OCI-LY7 (cell line): Measurements from ENCODE around the gene INPP5A. TPM values are rescaled to one million over a fixed set of nuclear protein-coding genes. Genes with fewer than 3 reads are reported as not detected.

ENCODE experiments used
- BruUV-seq: library from RNA; stranded (reverse); fragments of 400-500 nt; replicated peaks from 2 replicates; lab custom pipeline; 2021; lab: Mats Ljungman, UMichigan
- CTCF ChIA-PET: fragments of 300-600 bp; sonication (Branson Sonifier 250); formaldehyde crosslinking; loops from one replicate; lab custom pipeline; 2022; ENCODE audit warnings: antibody characterized with exemption; ENCODE audit not compliant: unreplicated experiment; lab: Charles Lee
- POLR2A ChIA-PET: fragments of 300-600 bp; sonication (Branson Sonifier 250); formaldehyde crosslinking; loops from one replicate; lab custom pipeline; 2022; ENCODE audit warnings: antibody characterized with exemption; lab: Charles Lee
- DNase-seq: peaks from one replicate; pipeline ENCODE4 v3.0.0-alpha.2; 2015; ENCODE audit warnings: low spot score
- H2AFZ ChIP-seq: fragments of 200-600 bp; sonication (generic), shearing (Covaris generic); 2 replicates; pipeline ENCODE4 v1.6.1; 2014; ENCODE audit warnings: mild to moderate bottlenecking, antibody characterized with exemption, low read length, moderate library complexity
- H3K27ac ChIP-seq: fragments of 200-600 bp; sonication (generic); 2 replicates; pipeline ENCODE4 v1.5.1; 2014; ENCODE audit warnings: mixed run types, low read depth, mild to moderate bottlenecking, moderate library complexity, low read length, inconsistent platforms; ENCODE audit not compliant: poor library complexity, severe bottlenecking
- H3K36me3 ChIP-seq: fragments of 200-600 bp; sonication (generic); 2 replicates; pipeline ENCODE4 v1.6.1; 2014; ENCODE audit warnings: mild to moderate bottlenecking, antibody characterized with exemption, low read length, moderate library complexity, mixed read lengths; ENCODE audit not compliant: insufficient read depth
- H3K4me1 ChIP-seq: fragments of 200-600 bp; sonication (generic); 2 replicates; pipeline ENCODE4 v1.5.1; 2014; ENCODE audit warnings: mild to moderate bottlenecking, low read length; ENCODE audit not compliant: insufficient read depth, poor library complexity, severe bottlenecking
- H3K4me2 ChIP-seq: fragments of 200-600 bp; sonication (generic); 2 replicates; pipeline ENCODE4 v1.6.1; 2014; ENCODE audit warnings: mild to moderate bottlenecking, low read length
- H3K4me3 ChIP-seq: fragments of 200-600 bp; sonication (generic); 2 replicates; pipeline ENCODE4 v1.5.1; 2014; ENCODE audit warnings: mild to moderate bottlenecking, low read depth, low read length; ENCODE audit not compliant: poor library complexity, severe bottlenecking
- H3K79me2 ChIP-seq: fragments of 200-600 bp; sonication (generic); 2 replicates; pipeline ENCODE4 v1.6.1; 2016; ENCODE audit warnings: low read depth, mild to moderate bottlenecking, low read length, moderate library complexity, mixed read lengths; ENCODE audit not compliant: insufficient read depth
- H3K9me2 ChIP-seq: fragments of 200-600 bp; sonication (generic); 2 replicates; pipeline ENCODE4 v1.6.1; 2016; ENCODE audit warnings: mild to moderate bottlenecking, low read length, mixed read lengths; ENCODE audit not compliant: insufficient read depth
- H3K9me3 ChIP-seq: fragments of 200-600 bp; sonication (generic); 2 replicates; pipeline ENCODE4 v1.6.1; 2014; ENCODE audit warnings: mild to moderate bottlenecking, mixed run types, low read length, mixed read lengths
- H4K20me1 ChIP-seq: fragments of 200-600 bp; sonication (generic); 2 replicates; pipeline ENCODE4 v1.6.1; 2014; ENCODE audit warnings: mild to moderate bottlenecking, antibody characterized with exemption, low read length, moderate library complexity, mixed read lengths; ENCODE audit not compliant: insufficient read depth
- CTCF ChIP-seq: fragments of 200-600 bp; sonication (generic); conservative IDR thresholded peaks from 2 replicates; pipeline ENCODE4 v1.5.1; 2014; ENCODE audit warnings: mild to moderate bottlenecking, antibody characterized with exemption, low read length, moderate library complexity, mixed read lengths
- EZH2phosphoT487 ChIP-seq: fragments of 200-600 bp; sonication (generic); IDR thresholded peaks from 2 replicates; pipeline ENCODE4 v1.6.1; 2018; ENCODE audit warnings: low read depth, borderline replicate concordance, mild to moderate bottlenecking, mixed run types, antibody characterized with exemption, low read length, moderate library complexity, mixed read lengths
- intact Hi-C: fragments of 100-400 bp; cut with micrococcal nuclease; formaldehyde crosslinking; loops from one replicate; pipeline ENCODE4 v1.10.0; 2022; ENCODE audit not compliant: unreplicated experiment
- total RNA-seq, 2 experiments: library from RNA; depleted of rRNA in 1 of 2; stranded (reverse); fragments of >200 nt in 1 of 2; shearing (Covaris generic) in 1 of 2; gene quantifications; 2 replicates each; pipeline ENCODE4 v1.2.3, GENCODE V29; 2014 to 2022

INPP5A gene
- total RNA-seq, 2 experiments from 2014 or later, result 14.5 to 18.4 TPM

- Histone ChIP-seq H3K4me3 (no peak overlapping the region), H3K9me2 (no peaks in the 10 kb centered on the region), H3K4me1 (no peaks in the 10 kb centered on the region), H3K4me2 (no peak overlapping the region), H4K20me1 (no peaks in the 10 kb centered on the region), H3K36me3 (no peaks in the 10 kb centered on the region), H3K27ac (no peak overlapping the region), H2AFZ (no peak overlapping the region), H3K9me3 (no peaks in the 10 kb centered on the region), H3K79me2 (no peaks in the 10 kb centered on the region)
- ChIA-PET CTCF (no interaction called here), POLR2A (no interaction called here)
- no peak for DNase-seq
- intact Hi-C loops, result no loop called here
- no peak for TF ChIP-seq CTCF
- TF ChIP-seq EZH2phosphoT487, result no peak
- BruUV-seq, result no TSS peak
Measured at GRCh38 chr10:132506711-132507408, 30.7 kb upstream of the INPP5A start.

- H3K9me3 ChIP-seq, result no peaks in the 10 kb centered on the region
- H4K20me1 ChIP-seq, result no peaks in the 10 kb centered on the region
- no peak overlapping the region for H3K4me2 ChIP-seq
- no TSS peak for BruUV-seq
- H3K27ac ChIP-seq, result no peak overlapping the region
- CTCF ChIA-PET, result no interaction called here
- TF ChIP-seq CTCF (no peak), EZH2phosphoT487 (no peak)
- intact Hi-C loops, result no loop called here
- no peaks in the 10 kb centered on the region for H3K9me2 ChIP-seq
- DNase-seq, result no peak
- H3K79me2 ChIP-seq, result no peaks in the 10 kb centered on the region
- H3K4me1 ChIP-seq, result no peaks in the 10 kb centered on the region
- no peaks in the 10 kb centered on the region for H3K36me3 ChIP-seq
- POLR2A ChIA-PET, result no interaction called here
- no peak overlapping the region for H2AFZ ChIP-seq
- no peak overlapping the region for H3K4me3 ChIP-seq
Measured at GRCh38 chr10:132507409-132507955, 30.1 kb upstream of the INPP5A start.

GRCh38 chr10:132507956-132508490, 29.6 kb upstream of the INPP5A start:
- CTCF ChIA-PET, result no interaction called here
- DNase-seq, result no peak

More at GRCh38 chr10:132507956-132508490, 29.6 kb upstream of the INPP5A start:
- Histone ChIP-seq H3K27ac (no peak overlapping the region), H3K4me1 (no peaks in the 10 kb centered on the region), H3K9me3 (no peaks in the 10 kb centered on the region), H4K20me1 (no peaks in the 10 kb centered on the region), H2AFZ (no peak overlapping the region), H3K9me2 (no peaks in the 10 kb centered on the region), H3K36me3 (no peaks in the 10 kb centered on the region), H3K4me3 (no peak overlapping the region), H3K4me2 (no peak overlapping the region), H3K79me2 (no peaks in the 10 kb centered on the region)
- BruUV-seq, result no TSS peak
- TF ChIP-seq EZH2phosphoT487, result no peak
- no peak for TF ChIP-seq CTCF
- intact Hi-C loops, result no loop called here
- POLR2A ChIA-PET, result no interaction called here
